ENCODE measurements around the gene LRRC32. TPM values are rescaled to one million over a fixed set of nuclear protein-coding genes. Genes with fewer than 3 reads are reported as not detected.

LRRC32 gene
- total and polyA plus RNA-seq, 10 of the 15 experiments (the other 5 are each of a cell fraction or from before 2014, with no cell fraction given) = 0.56 to 20.8 (median 7.4) TPM

- intact Hi-C loops (cut with micrococcal nuclease; ENCODE audit: unreplicated experiment) = no loop called here
- ATAC-seq (no peak), FAIRE-seq (no peak), DNase-seq (ENCODE audit: low read depth, low spot score) (no peak)
- ChIA-PET POLR2A (interaction anchor here (0.6 kb wide), 1 partner anchor 199 kb away, joined by 4 read pairs; no protein-coding TSS in a partner anchor), CTCF (interaction anchor here (0.9 kb wide), 1 partner anchor 61 kb away, joined by 4 read pairs; no protein-coding TSS in a partner anchor), RAD21 (ENCODE audit: unreplicated experiment) (no interaction called here), SMC1A (ENCODE audit: uncharacterized antibody, unreplicated experiment) (interaction anchor here (1.7 kb wide), 1 partner anchor 61 kb away, joined by 5 read pairs; no protein-coding TSS in a partner anchor)
- H3K79me2 ChIP-seq (ENCODE audit: control insufficient read depth, insufficient read depth, low read length) = no peaks in the 10 kb centered on the region
- BruUV-seq (replicated peaks) = no TSS peak
- H3K27ac ChIP-seq (ENCODE audit: control insufficient read depth, insufficient read depth) = no peak overlapping the region
- H3K4me2 ChIP-seq (ENCODE audit: control insufficient read depth, insufficient read depth) = no peak overlapping the region
- H3K4me3 ChIP-seq = no peak overlapping the region
- no peaks in the 10 kb centered on the region for H3K9me3 ChIP-seq (replicated peaks; ENCODE audit: control insufficient read depth, insufficient read depth, low read length)
- H3K27me3 ChIP-seq (replicated peaks in 1 of 2; ENCODE audit: control insufficient read depth in 2 of 2, insufficient read depth in 2 of 2, low read length in 1 of 2) = no peaks in the 10 kb centered on the region; a peak in 1 of 4 replicates
- H4K20me1 ChIP-seq (ENCODE audit: control insufficient read depth, insufficient read depth) = no peaks in the 10 kb centered on the region
- H2AFZ ChIP-seq (ENCODE audit: control insufficient read depth, low read depth, low read length) = no peak overlapping the region
- in situ Hi-C loops (cut with MboI) = no loop called here
- H3K36me3 ChIP-seq (ENCODE audit: control insufficient read depth in 2 of 2, insufficient read depth in 2 of 2, low read length in 1 of 2) = no peaks in the 10 kb centered on the region
- peaks cover 4% of the 10 kb centered on the region for H3K4me1 ChIP-seq (ENCODE audit: control insufficient read depth, insufficient read depth, low read length)
- no peak overlapping the region for H3K9ac ChIP-seq (ENCODE audit: control insufficient read depth, insufficient read depth, low read length)
- WGBS (ENCODE audit: insufficient coverage, insufficient replicate concordance, low lambda C conversion rate, missing lambda C conversion rate) = 66% methylated on average over 22 of the region's 28 CpGs
- TF ChIP-seq POU2F2 (IDR thresholded peaks at IDR 0.05; ENCODE audit: borderline replicate concordance, low read depth, low read length) (no peak), RB1 (IDR thresholded peaks at IDR 0.05; ENCODE audit: borderline replicate concordance) (no peak), POLR2AphosphoS5 (IDR thresholded peaks at IDR 0.05; ENCODE audit: low read length) (no peak), GABPA (IDR thresholded peaks at IDR 0.05; ENCODE audit: low read depth) (no peak), E4F1 (IDR thresholded peaks at IDR 0.05; ENCODE audit: borderline replicate concordance, partially characterized antibody) (no peak), MXI1 (IDR thresholded peaks at IDR 0.05; ENCODE audit: low read depth, low read length) (no peak), SRF (IDR thresholded peaks at IDR 0.05; ENCODE audit: low read depth in 2 of 2, low read length in 2 of 2) (no peak), EP300 (IDR thresholded peaks at IDR 0.05; ENCODE audit: borderline replicate concordance in 1 of 2, control insufficient read depth in 1 of 2, low read depth in 2 of 2, low read length in 2 of 2) (no peak), EGR1 (IDR thresholded peaks at IDR 0.05; ENCODE audit: borderline replicate concordance in 1 of 2, low read depth in 2 of 2, low read length in 2 of 2) (no peak), TCF12 (IDR thresholded peaks at IDR 0.05; ENCODE audit: low read depth, low read length) (no peak), ZBTB33 (IDR thresholded peaks at IDR 0.05) (no peak), CUX1 (IDR thresholded peaks at IDR 0.05; ENCODE audit: insufficient replicate concordance, low read depth, low read length) (no peak), NBN (IDR thresholded peaks at IDR 0.05) (no peak)
Measured at GRCh38 chr11:76659672-76660532, 10.6 kb downstream of the LRRC32 start.
